Hepatic stellate cell (primary cell): ENCODE measurements around the gene RBM27.
"Not testable (repeated sequence)": the region's sequence is repeated elsewhere in the genome, so short reads cannot be mapped to it uniquely, and the experiment has no call there.

ENCODE experiments used
- DNase-seq: peaks from one replicate; pipeline ENCODE4 v3.0.0; 2011; ENCODE audit warnings: low spot score

Gene RBM27

DNA sequence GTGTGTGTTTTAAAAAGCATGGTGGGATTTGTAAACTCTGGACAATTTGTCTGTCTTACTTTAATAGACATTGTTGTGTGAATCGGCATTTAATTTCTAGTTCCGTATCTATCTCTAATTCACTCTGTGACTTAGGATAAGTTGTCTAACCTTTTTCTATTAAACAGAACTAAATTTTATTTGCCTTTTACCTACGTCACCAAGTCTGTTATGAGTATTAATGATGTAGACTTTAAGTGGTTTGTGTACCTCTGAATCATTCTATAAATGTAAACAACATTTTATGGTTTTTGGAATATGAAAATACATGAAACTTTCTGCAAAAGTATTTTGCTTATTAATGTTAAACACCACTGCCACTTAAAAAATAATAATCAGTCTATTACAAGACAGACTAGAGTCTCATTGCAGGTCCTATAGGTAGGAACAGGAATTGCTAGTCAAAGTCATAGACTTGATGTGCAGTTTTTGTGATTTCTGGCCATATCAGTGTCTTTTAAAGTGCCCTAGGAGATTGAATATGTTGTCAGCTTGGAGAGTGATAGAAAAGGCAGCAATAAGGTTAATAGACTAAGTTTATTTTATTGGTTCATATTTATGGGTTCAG lies 5.6 kb downstream of the RBM27 start:
- no peak for DNase-seq

DNA sequence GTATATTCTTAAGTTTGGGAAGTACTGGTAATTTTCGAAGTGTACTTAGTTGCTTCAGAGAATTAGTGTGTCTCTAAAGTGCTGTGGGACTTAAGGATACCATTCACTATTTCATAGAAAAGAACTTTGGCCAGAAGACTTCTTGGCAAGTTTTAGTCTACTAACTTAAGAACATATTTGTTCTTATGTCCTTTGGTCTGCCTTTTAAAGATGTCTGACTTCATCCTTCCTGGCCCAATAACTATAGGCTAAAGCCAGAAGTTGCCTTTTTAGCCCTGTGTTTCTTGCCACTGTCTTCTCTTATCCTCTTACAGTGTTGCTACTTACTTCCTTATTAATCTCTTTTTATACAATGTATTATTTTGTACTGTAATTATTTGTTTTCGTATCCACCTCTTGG lies 6.3 kb downstream of the RBM27 start:
- DNase-seq = no peak

GRCh38 chr5:146210810-146211209 lies 7.4 kb downstream of the RBM27 start:
- not testable (repeated sequence) for DNase-seq

GRCh38 chr5:146213210-146213826 lies 9.9 kb downstream of the RBM27 start:
- DNase-seq = no peak

DNA sequence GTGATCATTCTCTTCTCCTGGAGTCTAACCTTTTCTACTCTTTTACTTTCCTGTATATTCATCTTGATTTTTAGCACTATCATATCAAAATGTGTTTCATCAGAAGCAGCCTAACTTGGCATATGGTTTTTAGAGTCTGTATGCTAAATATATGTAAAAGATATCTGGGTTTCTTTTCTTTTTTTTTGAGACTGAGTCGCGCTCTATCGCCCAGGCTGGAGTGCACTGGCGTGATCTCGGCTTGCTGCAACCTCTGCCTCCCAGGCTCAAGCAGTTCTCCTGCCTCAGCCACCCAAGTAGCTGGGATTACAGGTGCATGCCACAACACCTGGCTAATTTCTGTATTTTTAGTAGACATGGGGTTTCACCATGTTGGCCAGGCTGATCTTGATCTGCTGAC lies 11.5 kb downstream of the RBM27 start:
- not testable (repeated sequence) for DNase-seq

DNA sequence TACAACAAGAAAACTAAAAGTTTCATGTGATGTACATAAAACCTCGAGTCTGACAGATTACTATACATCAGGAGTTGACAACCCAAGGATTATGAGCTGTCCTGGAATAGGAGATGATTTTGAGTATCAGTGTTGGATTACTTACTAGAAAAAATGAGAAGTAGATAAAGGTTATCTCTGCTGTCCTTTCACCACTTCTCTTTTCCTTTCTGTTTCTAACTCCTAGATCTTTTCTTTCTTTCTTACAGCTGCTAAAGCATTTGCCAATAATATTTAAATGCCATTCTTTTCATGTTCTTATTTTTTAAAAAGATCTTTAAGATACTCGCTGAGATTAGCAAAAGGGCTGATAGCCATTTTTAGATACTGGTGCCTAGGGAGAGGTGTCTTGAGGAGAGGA lies 14.8 kb downstream of the RBM27 start:
- no peak for DNase-seq

- DNase-seq = no peak
Measured at GRCh38 chr5:146219243-146219642, 15.8 kb downstream of the RBM27 start.

DNA sequence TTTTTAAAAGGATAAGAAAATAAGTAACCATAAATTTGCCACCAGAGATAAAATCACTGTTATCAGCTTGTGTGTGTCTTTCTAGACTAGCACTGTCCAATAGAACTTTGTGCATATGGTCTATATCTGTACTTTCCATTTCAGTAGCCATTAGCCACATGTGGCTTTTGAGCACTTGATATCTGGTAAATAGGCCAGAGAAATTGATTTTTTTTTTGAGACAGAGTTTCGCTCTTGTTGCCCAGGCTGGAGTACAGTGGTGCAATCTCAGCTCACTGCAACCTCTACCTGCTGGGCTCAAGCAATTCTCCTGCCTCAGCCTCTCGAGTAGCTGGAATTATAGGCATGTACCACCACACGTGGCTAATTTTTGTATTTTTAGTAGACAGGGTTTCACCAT lies 17.8 kb downstream of the RBM27 start:
- no peak for DNase-seq

- no peak for DNase-seq
Measured at GRCh38 chr5:146222005-146222404, 18.6 kb downstream of the RBM27 start.

DNA sequence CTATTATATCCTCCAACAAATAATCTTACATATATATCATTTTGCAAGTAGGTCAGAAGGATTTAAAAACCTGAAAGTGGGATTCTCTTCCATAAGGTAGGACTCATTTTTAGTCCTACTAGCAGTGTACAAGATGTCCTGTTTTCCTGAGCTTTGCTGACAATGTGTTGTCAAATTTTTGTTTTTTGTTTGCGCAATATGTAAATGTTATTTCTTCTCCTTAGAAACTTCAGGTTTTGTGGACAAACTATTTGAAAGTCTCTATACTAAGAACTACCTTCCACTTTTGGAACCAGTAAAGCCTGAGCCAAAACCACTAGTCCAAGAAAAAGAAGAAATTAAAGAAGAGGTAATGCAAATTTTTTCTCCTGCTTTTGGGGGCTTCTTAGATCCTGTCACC lies 19.8 kb downstream of the RBM27 start:
- no peak for DNase-seq

GRCh38 chr5:146229222-146229621 lies 25.8 kb downstream of the RBM27 start:
- no peak for DNase-seq

DNA sequence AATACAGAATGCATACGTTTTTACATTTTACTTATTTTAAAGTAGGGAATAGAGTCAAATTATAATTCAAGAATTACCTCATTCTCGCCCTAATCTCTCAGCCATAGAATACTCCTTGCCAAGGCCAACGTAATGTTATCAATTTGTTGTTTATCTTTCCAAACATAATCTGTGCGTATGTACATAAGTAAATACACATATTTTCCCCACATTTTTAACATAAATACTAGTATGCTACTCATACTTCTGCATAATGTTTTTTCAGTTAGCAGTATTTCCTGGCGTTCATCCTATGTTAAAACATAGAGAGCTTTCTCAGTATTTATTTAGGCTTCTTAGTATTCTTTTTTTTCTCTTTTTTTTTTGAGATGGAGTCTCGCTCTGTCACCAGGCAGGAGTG lies 28.8 kb downstream of the RBM27 start:
- DNase-seq = no peak

DNA sequence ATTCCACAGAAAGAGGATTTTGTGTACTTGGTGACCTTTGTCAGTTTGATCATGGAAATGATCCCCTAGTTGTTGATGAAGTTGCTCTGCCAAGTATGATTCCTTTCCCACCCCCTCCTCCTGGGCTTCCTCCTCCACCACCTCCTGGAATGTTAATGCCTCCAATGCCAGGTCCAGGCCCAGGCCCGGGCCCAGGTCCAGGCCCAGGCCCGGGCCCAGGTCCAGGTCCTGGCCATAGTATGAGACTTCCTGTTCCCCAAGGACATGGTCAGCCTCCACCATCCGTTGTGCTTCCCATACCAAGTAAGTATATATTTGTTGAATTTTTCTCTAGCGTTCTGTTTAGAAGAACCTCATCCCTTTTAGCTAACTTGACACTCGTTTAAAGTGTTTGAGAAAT lies 30.0 kb downstream of the RBM27 start:
- no peak for DNase-seq

- no peak for DNase-seq
Measured at GRCh38 chr5:146238973-146239372, 35.6 kb downstream of the RBM27 start.

DNA sequence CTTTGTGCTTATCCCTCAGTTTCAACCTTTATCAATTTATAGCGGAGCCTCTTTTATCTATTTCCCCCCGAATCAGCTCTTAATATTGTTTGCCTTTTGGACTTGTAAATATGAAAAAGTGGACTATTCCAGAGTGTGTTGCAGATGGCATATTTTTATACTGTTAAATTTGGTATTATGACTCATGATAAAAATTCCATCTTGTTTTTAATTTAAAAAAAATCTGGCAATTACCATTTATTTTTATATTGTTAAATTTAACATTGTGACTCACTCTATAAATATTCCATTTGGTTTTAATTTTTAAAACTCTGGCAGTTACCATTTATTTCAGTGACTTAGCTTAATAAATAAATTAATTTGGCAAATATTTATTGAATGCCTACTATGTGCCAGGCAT lies 37.5 kb downstream of the RBM27 start:
- peak; percentile 9 for DNase-seq

DNA sequence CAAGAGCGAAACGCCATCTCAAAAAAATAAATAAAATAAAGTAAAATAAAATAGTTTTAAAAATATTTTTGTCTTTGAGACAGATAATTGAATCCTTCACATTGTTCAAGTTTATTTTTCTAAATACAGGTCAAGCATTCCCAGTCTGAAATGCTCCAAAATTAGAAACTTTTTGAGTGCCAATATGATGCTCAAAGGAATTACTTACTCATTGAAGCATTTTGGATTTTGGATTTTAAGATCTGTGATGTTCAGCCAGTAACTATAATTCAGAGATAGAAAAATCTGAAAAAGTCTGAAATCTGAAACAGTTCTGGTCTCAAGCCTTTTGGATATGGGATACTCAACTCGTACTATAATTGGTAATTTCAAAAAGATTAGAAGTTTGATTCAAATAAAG lies 39.8 kb downstream of the RBM27 start:
- no peak for DNase-seq

- no peak for DNase-seq
Measured at GRCh38 chr5:146248561-146248960, 45.2 kb downstream of the RBM27 start.

DNA sequence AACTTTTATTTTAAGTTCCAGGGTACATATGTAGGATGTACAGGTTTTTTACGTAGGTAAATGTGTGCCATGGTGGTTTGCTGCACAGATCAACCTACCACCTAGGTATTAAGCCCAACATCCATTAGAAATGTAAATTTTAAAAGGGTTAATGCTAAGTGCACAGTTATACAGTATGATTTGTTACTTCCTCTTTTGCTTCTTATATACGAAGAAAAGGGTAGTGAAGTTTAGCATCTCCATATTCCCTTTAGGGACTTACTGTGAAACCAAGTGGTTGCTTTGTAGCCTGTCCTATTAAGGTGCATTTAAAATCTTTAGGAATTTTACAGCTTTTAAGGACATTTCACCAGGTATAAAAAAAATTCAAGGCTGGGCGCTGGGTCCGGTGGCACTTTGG lies 46.4 kb downstream of the RBM27 start:
- no peak for DNase-seq
